Stimulated activated CD8-positive, alpha-beta memory T cell treated with anti-CD3 and anti-CD28 coated beads, Interleukin-15, amount 100 ng/mL, for 24 hours (primary cell): ENCODE data around the gene TMEM52B.
"Not testable (repeated sequence)": the region's sequence is repeated elsewhere in the genome, so short reads cannot be mapped to it uniquely, and the experiment has no call there.

Experiments used
- DNase-seq: peaks from one replicate; pipeline ENCODE4 v3.0.0-alpha.2; 2020; ENCODE audit warnings: low read depth

The TMEM52B gene

DNA sequence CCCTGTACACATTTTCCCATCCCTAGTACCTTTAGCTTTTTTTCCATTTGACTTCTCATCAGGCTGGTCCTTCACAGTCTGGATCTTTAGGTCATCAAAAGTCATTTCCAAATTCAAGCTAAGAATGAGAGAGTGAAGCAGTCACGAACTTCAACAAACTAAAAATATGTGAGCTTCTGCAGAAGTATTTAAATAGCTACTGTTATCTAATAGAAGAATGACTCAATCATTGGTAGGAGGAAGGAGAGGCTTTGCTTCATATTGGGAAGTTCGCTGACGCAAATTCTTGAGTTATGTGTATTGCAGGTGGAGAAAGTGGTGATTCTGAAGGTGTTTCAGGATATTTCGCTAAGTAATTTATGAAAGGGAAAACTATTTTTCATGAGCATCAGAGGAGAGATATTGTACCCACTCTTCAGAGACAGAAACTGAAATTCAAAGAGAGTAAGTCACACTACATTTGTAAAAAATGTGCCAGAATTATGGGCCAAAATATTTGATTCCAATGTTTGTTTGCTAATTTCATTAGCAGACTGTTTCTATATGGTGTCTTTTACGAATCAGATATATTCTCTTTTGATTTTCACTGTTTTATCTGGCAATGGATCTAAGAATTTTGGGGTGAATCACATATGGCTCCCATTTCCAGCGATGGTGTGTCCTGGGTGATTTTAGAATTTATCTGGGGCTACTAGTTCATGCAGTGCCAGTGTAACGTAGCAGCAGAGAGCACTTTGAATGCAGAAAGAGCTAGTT is 6.7 kb upstream of the TMEM52B start, which contains the start of gene OLR1:
OLR1 (minus strand) TSS at position 160 of the 756 bp plus-strand sequence; CDS start at position 105, 55 bp downstream.
- DNase-seq, result no peak

GRCh38 chr12:10174986-10175614 is 3.7 kb upstream of the TMEM52B start:
- DNase-seq, result no peak

- no peak for DNase-seq
Measured at GRCh38 chr12:10175846-10176636, 2.8 kb upstream of the TMEM52B start.

- DNase-seq, result no peak
Measured at GRCh38 chr12:10179776-10180181, 947 bp downstream of the TMEM52B start.

DNA sequence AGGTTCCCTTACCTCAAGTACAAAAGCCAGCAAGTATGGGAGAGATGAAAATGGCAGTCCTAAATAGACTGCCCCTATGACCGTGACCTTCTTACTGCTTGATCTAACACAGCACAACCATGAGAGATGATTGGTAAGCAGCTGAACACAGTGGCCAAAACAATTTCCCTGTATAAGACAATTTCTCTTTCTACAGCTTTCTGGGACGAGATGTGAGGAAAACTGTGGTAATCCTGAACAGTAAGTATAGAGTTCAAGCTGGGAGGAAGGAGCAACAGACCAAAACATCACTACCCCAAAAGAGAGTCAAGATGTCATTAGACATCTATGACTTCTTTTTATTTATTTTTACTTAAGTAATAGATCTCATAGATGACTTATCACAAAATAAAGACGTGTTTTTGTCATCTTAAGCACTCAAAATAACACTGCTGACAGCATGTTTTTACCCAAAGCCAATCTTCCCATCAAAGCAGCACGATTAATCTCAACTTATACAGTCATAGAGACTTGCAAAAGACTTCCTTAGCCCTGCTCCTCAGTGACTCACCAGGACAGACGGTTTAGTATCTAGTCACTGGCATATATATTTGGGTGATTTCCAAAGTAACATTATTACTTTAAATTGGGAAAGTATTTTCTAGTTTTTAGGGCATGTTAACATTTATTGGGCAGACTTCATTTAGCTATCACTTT is 3.7 kb downstream of the TMEM52B start:
- DNase-seq, result no peak

DNA sequence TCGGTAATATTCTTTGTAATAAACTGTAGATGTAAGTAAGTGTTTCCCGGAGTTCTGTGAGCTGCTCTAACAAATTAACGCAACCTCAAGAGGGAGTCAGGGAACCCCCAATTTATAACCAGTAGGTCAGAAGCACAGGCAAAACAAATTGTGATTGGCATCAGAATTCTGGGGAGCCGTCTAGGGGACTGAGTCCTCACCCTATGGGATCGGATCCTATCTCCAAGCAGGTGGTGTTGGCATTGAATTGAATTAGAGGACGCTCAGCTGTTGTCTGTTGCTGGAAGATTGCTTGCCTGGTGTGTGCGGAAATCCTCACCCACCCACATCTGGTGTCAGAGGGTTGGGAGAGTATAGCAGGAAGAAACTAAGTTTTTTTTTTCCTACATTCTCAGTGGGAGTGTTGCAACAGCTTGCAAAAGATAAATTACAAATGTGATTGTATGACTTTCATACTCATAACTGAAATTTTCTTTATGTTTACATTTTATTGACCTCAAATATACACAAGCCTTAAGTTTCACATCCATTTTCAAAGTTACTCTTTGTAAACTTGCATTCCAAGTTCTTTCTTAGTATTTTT is 5.5 kb downstream of the TMEM52B start:
- DNase-seq, result no peak

DNA sequence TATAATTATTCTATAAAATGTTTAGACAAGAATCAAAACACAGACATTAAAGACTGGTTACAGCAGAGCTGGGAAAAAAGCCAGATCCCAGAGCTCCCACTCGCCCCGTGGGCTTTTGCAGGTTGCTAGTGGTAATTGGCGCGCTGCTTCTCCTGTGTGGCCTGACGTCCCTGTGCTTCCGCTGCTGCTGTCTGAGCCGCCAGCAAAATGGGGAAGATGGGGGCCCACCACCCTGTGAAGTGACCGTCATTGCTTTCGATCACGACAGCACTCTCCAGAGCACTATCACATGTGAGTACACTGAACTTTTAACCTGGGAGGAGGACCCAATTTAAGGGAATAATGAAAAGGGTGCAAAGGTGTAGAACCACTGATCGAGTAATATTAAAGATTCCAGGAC is 7.5 kb downstream of the TMEM52B start:
- DNase-seq, result no peak

DNA sequence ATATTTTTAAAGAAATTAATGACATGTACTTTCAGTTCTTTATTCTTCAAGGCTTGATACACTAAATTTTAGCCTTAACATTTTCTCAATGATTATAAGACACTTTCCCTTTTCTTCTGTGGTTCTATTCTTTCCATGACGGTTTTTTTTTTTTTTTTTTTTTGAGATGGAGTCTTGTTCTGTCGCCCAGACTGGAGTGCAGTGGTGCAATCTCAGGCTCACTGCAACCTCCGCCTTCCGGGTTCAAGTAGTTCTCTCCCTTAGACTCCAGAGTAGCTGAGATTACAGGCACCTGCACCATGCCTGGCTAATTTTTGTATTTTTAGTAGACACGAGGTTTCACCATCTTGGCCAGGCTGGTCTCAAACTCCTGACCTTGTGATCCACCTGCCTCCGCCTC is 8.1 kb downstream of the TMEM52B start:
- not testable (repeated sequence) for DNase-seq

DNA sequence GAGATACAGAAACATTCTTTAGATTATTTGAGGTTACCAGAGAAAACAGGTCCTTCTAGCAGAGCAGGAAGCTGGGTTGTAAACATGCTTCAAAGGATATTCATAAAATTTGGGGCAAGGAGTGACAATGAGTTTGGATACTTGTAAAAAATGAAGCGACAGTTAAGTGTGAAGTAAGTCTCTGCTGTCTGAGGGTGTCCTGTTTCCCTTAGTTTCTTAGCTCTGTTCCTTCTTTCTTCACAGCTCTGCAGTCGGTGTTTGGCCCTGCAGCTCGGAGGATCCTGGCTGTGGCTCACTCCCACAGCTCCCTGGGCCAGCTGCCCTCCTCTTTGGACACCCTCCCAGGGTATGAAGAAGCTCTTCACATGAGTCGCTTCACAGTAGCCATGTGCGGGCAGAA is 10.8 kb downstream of the TMEM52B start:
- DNase-seq, result no peak

DNA sequence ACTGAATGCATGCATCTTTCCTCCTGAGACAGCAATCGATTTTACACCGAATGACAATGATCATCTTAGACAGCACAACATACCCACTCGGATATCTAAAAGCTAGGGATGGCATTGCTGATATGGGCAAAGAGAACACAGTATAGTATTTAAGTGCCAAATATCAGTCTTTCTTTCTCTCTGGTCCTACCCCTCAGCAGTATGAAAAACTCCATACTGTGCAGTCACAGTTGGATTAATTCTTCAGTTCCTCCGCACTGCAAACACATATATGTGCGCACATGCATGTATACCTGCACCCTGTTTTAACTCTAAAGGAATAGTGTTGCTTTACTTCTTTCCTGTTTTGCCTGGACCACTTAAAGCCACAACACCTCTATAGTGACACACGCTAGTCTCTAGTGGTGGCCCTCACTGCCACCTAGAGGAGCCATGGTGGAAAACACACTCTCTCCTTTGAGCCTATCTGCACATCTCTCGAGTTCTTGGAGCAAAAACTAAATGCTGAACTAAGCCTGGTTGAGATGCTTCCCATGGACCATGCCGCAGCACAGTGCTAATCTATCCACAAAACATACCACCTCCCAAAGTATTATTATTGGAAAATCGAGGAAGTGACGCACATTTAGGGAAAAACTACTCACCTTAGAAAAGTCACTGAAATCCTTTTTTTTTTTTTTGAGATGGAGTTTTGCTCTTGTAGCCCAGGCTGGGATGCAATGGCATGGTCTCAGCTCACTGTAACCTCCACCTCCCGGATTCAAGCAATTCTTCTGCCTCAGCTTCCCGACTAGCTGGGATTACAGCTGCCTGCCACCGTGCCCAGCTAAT is 11.9 kb downstream of the TMEM52B start:
- DNase-seq, result no peak

GRCh38 chr12:10191865-10192264 is 13.0 kb downstream of the TMEM52B start:
- DNase-seq, result no peak

GRCh38 chr12:10194160-10194670 is 15.4 kb downstream of the TMEM52B start:
- no peak for DNase-seq

GRCh38 chr12:10196210-10196609 is 17.4 kb downstream of the TMEM52B start:
- no peak for DNase-seq

GRCh38 chr12:10197879-10198278 is 19.0 kb downstream of the TMEM52B start:
- DNase-seq, result no peak

GRCh38 chr12:10204495-10204894 is 25.7 kb downstream of the TMEM52B start:
- DNase-seq, result not testable (repeated sequence)

GRCh38 chr12:10205220-10205807 is 26.5 kb downstream of the TMEM52B start:
- no peak for DNase-seq

GRCh38 chr12:10207136-10207535 is 28.3 kb downstream of the TMEM52B start:
- no peak for DNase-seq

DNA sequence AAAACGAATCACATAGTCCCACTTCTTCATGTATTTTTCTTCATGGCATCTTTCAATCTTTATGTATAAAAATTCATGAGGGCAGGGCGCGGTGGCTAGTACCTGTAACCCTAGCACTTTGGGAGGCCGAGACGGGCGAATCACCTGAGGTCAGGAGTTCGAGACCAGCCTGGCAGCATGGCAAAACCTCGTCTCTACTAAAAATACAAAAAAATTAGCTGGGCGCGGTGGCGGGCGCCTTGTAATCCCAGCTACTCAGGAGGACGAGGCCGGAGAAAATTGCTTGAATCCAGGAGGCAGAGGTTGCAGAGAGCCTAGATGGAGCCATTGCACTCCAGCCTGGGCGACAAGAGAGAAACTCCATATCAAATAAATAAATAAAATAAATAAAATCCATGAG is 31.4 kb downstream of the TMEM52B start:
- DNase-seq, result no peak

DNA sequence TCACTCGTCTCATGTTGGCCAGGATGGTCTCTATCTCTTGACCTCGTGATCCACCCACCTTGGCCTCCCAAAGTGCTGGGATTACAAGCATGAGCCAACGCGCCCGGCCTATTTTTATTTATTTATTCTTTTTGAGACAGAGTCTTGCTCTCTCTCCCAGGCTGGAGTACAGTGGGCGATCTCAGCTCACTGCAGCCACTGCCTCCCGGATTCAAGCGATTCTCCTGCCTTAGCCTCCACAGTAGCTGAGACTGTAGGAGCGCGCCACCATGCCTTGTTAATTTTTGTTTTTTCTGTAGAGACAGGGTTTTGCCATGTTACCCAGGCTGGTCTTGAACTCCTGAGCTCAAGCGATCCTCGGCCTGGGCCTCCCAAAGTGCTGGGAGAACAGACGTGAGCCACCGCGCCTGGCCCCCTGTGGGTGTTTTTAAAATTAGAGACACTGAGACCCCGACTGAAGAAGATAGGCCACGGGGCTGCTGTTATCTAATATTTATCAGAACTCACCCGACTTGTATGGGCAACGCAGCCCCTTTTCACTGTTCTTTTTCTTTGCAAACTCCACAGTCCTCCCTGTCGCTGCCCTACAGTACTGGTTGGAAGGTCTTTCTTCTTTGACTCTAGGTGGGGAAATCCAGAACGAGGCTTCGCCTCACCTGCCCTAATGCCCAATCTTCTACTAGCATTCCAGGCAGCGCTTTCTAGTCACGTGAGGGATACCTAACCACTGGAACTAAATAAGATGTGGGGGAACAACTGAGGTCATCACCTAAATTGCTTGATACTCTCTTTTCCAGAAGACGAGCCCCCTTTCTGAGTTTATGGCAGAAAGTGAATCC is 32.5 kb downstream of the TMEM52B start:
- no peak for DNase-seq
